B cell (primary cell): Measurements from ENCODE around the gene AKAP11. TPM values are rescaled to one million over a fixed set of nuclear protein-coding genes. Genes with fewer than 3 reads are reported as not detected.
A peak's percentile ranks its signal among the peaks of the same experiment; 100 is the strongest.

ENCODE experiments used
- ATAC-seq: fragments of 200-7000 bp; cut with Tn5 transposase; one replicate; pipeline ENCODE4 v1.10.0; 2021; ENCODE audit warnings: low read depth, mild to moderate bottlenecking, moderate number of reproducible peaks, moderate library complexity
- CTCF ChIA-PET: fragments of 350-600 bp; sonication (Branson Sonifier 250); formaldehyde crosslinking; loops from one replicate; lab custom pipeline; 2021; ENCODE audit warnings: antibody characterized with exemption, inconsistent platforms; lab: Charles Lee
- POLR2A ChIA-PET: fragments of 350-600 bp; sonication (Branson Sonifier 250); formaldehyde crosslinking; loops from one replicate; lab custom pipeline; 2021; ENCODE audit warnings: antibody characterized with exemption; lab: Charles Lee
- DNase-seq: peaks from one replicate; pipeline ENCODE4 v3.0.0; 2013
- H2AFZ ChIP-seq: 2 replicates; pipeline ENCODE4 v1.6.1; 2012; ENCODE audit warnings: mild to moderate bottlenecking, low read depth, low read length; ENCODE audit not compliant: insufficient read depth, poor library complexity, severe bottlenecking
- H3K27ac ChIP-seq, 2 donors: 1 replicate in 1 of 2; 2 replicates in 1 of 2; pipeline ENCODE4 v1.5.1; 2012 to 2013; ENCODE audit warnings: low read length in 2 of 2, mild to moderate bottlenecking in 2 of 2, moderate library complexity in 1 of 2
- H3K27me3 ChIP-seq, 4 experiments: fragments of 200-600 bp in 1 of 4; sonication (generic) in 1 of 4; replicated peaks in 1 of 4; 1 replicate in 2 of 4; 2 replicates in 2 of 4; pipeline versions ENCODE4 v1.6.1 to v1.7.0; 2013 to 2016; ENCODE audit warnings: low read length in 3 of 4, mild to moderate bottlenecking in 2 of 4, mixed read lengths in 1 of 4, moderate library complexity in 1 of 4; ENCODE audit not compliant: insufficient read depth in 4 of 4, control insufficient read depth in 3 of 4; ENCODE audit errors: control extremely low read depth in 1 of 4
- H3K36me3 ChIP-seq, 2 experiments: replicated peaks in 1 of 2; 1 replicate in 1 of 2; 2 replicates in 1 of 2; pipeline versions ENCODE4 v1.6.1 to v1.7.1; 2013; ENCODE audit warnings: low read length in 1 of 2; ENCODE audit not compliant: insufficient read depth in 2 of 2, control insufficient read depth in 1 of 2; ENCODE audit errors: control extremely low read depth in 1 of 2, extremely low read depth in 1 of 2
- H3K4me1 ChIP-seq, 2 donors: fragments of 200-600 bp in 1 of 2; sonication (generic) in 1 of 2; 1 replicate in 1 of 2; 2 replicates in 1 of 2; pipeline versions ENCODE4 v1.5.1 to v1.6.1; 2013 to 2017; ENCODE audit warnings: low read length in 2 of 2; ENCODE audit not compliant: control insufficient read depth in 2 of 2, insufficient read depth in 2 of 2
- H3K4me2 ChIP-seq: replicated peaks from 2 replicates; pipeline ENCODE3; 2012; ENCODE audit warnings: mild to moderate bottlenecking, low read depth, low read length; ENCODE audit not compliant: poor library complexity, severe bottlenecking
- H3K4me3 ChIP-seq, 5 experiments: fragments of 200-600 bp in 1 of 5; sonication (generic) in 1 of 5; 1 replicate in 3 of 5; 2 replicates in 2 of 5; pipeline versions ENCODE4 v1.5.1 to v1.7.0; 2011 to 2016; ENCODE audit warnings: low read length in 4 of 5, mild to moderate bottlenecking in 4 of 5, low read depth in 2 of 5, control low read depth in 1 of 5, moderate library complexity in 1 of 5; ENCODE audit not compliant: insufficient read depth in 1 of 5; ENCODE audit errors: control extremely low read depth in 1 of 5, extremely low read depth in 1 of 5
- H3K79me2 ChIP-seq: fragments of 200-600 bp; sonication (generic); one replicate; pipeline ENCODE4 v1.6.0; 2016; ENCODE audit warnings: low read length; ENCODE audit not compliant: control insufficient read depth, insufficient read depth
- H3K9ac ChIP-seq: fragments of 200-600 bp; sonication (generic); 2 replicates; pipeline ENCODE4 v1.6.1; 2017; ENCODE audit warnings: mild to moderate bottlenecking, low read length, moderate library complexity
- H3K9me3 ChIP-seq, 3 donors: one replicate each; pipeline versions ENCODE4 v1.6.1 to v1.7.1; 2013; ENCODE audit warnings: low read length in 2 of 3; ENCODE audit not compliant: control insufficient read depth in 2 of 3, insufficient read depth in 1 of 3; ENCODE audit errors: control extremely low read depth in 1 of 3
- H4K20me1 ChIP-seq: 2 replicates; pipeline ENCODE4 v1.6.0; 2012; ENCODE audit warnings: mild to moderate bottlenecking, low read length; ENCODE audit not compliant: insufficient read depth, control insufficient read depth, poor library complexity, severe bottlenecking
- H3K27ac Mint-ChIP-seq: one replicate; pipeline ENCODE4 v1.8.0; 2021; ENCODE audit warnings: mixed read lengths
- H3K27me3 Mint-ChIP-seq: one replicate; pipeline ENCODE4 v1.8.0; 2021; ENCODE audit warnings: mixed read lengths
- H3K4me1 Mint-ChIP-seq: one replicate; pipeline ENCODE4 v1.8.0; 2021; ENCODE audit warnings: mixed read lengths
- H3K4me3 Mint-ChIP-seq: one replicate; pipeline ENCODE4 v1.8.0; 2021; ENCODE audit warnings: mixed read lengths
- H3K9me3 Mint-ChIP-seq: one replicate; pipeline ENCODE4 v1.8.0; 2022; ENCODE audit warnings: mixed read lengths; ENCODE audit not compliant: insufficient read depth
- EZH2 ChIP-seq: IDR thresholded peaks from 2 replicates; pipeline ENCODE4 v1.6.1; 2012; ENCODE audit warnings: borderline replicate concordance, low read depth, mild to moderate bottlenecking, moderate library complexity, low read length; ENCODE audit not compliant: insufficient read depth, poor library complexity, severe bottlenecking
- WGBS: methylation state at CpG from one replicate; pipeline ENCODE4 v1.1.5; 2013; ENCODE audit warnings: missing lambda C conversion rate; ENCODE audit not compliant: insufficient coverage; 5-methylcytosine and 5-hydroxymethylcytosine counted together
- intact Hi-C: fragments of 100-400 bp; cut with micrococcal nuclease; formaldehyde crosslinking; loops from one replicate; pipeline ENCODE4 v1.10.0; 2022
- polyA plus RNA-seq: library from polyadenylated mRNA; depleted of rRNA; stranded (reverse); fragments of >200 nt; gene quantifications from 2 replicates; pipeline ENCODE4 v1.2.3, GENCODE V29; 2012
- total RNA-seq, 2 donors: library from RNA; stranded (reverse); fragments of 120-200 nt in 1 of 2; gene quantifications; 1 replicate in 1 of 2; 2 replicates in 1 of 2; pipeline versions ENCODE4 v1.2.3 to v1.2.4, GENCODE V29; 2013 to 2022
- TF ChIP-seq, protein P1 (sequence below): fragments of 200-600 bp; IDR thresholded peaks from one replicate; pipeline ENCODE4 v1.8.0; 2022; ENCODE audit warnings: antibody characterized with exemption, mild to moderate bottlenecking

AKAP11 gene
- total and polyA plus RNA-seq, 2 donors (not counting 1 experiment from before 2014, with no cell fraction given) = 10.2 to 42.9 TPM

DNA sequence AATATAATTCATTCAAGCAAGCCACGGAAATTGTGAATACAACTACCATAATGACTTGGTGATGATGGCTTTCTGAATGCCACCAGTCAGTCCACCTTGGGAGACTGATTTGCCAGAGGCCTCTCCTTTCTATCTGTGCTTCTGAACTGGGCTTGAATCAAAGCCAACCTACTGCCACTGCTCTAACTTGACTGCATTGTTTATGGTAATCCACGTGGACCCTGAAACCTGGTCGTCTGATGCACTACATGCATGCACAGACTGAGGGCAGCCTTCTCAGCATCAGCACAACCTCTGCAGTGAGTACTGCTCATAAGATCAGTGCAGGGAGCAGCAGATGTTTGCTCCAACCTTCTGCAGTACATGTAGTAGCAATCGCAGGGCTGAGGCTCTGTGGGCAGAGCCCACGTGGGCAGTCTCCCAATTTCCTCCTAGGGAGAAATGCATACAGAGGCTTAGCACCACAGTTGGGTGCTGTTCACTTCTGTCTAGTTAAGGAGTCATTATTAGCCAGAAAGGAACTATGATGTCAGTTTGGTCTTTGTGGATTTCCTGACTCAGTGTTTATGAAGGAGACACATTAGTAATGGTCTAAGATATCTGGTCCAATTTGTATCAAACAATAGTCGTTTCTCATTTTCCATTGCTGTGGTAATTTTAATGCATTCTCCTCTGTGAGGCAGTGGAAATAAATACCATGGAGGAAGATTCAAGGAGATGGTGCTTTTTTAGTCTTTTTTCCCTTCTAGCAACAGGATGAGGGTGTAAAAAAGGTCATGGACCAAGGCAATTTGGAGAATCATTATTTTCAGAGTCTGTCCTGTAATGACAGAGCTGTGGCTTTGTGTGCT lies 82.5 kb downstream of the AKAP11 start:
- POLR2A ChIA-PET = no interaction called here
- ATAC-seq (peak; percentile 21), DNase-seq (peak; percentile 30)
- Histone ChIP-seq H3K36me3 (no peaks in the 10 kb centered on the region), H3K9me3 (no peaks in the 10 kb centered on the region), H3K27me3 (no peaks in the 10 kb centered on the region), H3K4me3 (no peak overlapping the region), H3K4me2 (no peak overlapping the region), H3K27ac (no peak overlapping the region), H3K4me1 (peaks cover 5 to 8% of the 10 kb centered on the region in 2 donors), H2AFZ (peak overlapping the region; percentile 1), H3K79me2 (no peaks in the 10 kb centered on the region), H4K20me1 (no peaks in the 10 kb centered on the region), H3K9ac (no peak overlapping the region)
- no peak for TF ChIP-seq EZH2
- TF ChIP-seq, protein P1, sequence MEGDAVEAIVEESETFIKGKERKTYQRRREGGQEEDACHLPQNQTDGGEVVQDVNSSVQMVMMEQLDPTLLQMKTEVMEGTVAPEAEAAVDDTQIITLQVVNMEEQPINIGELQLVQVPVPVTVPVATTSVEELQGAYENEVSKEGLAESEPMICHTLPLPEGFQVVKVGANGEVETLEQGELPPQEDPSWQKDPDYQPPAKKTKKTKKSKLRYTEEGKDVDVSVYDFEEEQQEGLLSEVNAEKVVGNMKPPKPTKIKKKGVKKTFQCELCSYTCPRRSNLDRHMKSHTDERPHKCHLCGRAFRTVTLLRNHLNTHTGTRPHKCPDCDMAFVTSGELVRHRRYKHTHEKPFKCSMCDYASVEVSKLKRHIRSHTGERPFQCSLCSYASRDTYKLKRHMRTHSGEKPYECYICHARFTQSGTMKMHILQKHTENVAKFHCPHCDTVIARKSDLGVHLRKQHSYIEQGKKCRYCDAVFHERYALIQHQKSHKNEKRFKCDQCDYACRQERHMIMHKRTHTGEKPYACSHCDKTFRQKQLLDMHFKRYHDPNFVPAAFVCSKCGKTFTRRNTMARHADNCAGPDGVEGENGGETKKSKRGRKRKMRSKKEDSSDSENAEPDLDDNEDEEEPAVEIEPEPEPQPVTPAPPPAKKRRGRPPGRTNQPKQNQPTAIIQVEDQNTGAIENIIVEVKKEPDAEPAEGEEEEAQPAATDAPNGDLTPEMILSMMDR = no peak
- Mint-ChIP-seq H3K4me1 (peaks cover 6% of the 10 kb centered on the region), H3K27me3 (no peaks in the 10 kb centered on the region), H3K9me3 (no peaks in the 10 kb centered on the region), H3K27ac (no peak overlapping the region), H3K4me3 (no peak overlapping the region)
- 11% methylated on average over 4 of the region's 6 CpGs for WGBS
- CTCF ChIA-PET = no interaction called here
- intact Hi-C loops = no loop called here

DNA sequence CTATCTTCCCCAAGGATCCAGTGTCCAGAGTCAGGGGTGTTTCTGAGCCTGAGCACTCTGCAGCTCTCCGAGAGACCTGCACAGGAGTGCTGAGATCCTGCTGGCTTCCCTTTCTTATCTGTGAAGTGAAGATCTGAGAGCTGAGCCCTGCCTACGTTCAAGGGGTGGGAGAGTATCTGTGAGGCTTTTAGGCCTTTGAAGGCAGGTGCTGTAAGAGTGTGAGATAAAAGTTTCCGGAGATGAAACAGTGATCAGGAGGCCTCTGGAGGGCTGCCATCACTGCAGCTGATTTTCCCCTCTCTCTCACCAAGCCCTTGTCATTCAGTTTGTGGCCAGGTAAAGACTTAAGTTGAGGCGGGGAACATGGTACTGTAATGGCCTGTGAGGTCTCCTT lies 83.1 kb downstream of the AKAP11 start:
- H3K9me3 Mint-ChIP-seq = no peaks in the 10 kb centered on the region
- Histone ChIP-seq H2AFZ (no peak overlapping the region), H3K27ac (no peak overlapping the region), H3K4me3 (no peak overlapping the region), H3K79me2 (no peaks in the 10 kb centered on the region), H3K36me3 (no peaks in the 10 kb centered on the region), H3K27me3 (no peaks in the 10 kb centered on the region), H3K4me1 (peaks cover 5 to 8% of the 10 kb centered on the region in 2 donors), H3K9me3 (no peaks in the 10 kb centered on the region), H3K4me2 (no peak overlapping the region), H4K20me1 (no peaks in the 10 kb centered on the region), H3K9ac (no peak overlapping the region)
- TF ChIP-seq, protein P1 = no peak
- TF ChIP-seq EZH2 = no peak
- no peak overlapping the region for H3K27ac Mint-ChIP-seq
- intact Hi-C loops = no loop called here
- H3K27me3 Mint-ChIP-seq = no peaks in the 10 kb centered on the region
- H3K4me3 Mint-ChIP-seq = no peak overlapping the region
- H3K4me1 Mint-ChIP-seq = peaks cover 6% of the 10 kb centered on the region
- WGBS = 63% methylated on average over 3 of the region's 4 CpGs
- DNase-seq = no peak
- ATAC-seq = no peak
- ChIA-PET POLR2A (no interaction called here), CTCF (no interaction called here)
